ENCODE measurements around the gene BCL7A. TPM values are rescaled to one million over a fixed set of nuclear protein-coding genes. Genes with fewer than 3 reads are reported as not detected.

The BCL7A gene
- total RNA-seq, 4 donors from 2014 or later = 18.3 to 27.2 (median 22.7) TPM

DNA sequence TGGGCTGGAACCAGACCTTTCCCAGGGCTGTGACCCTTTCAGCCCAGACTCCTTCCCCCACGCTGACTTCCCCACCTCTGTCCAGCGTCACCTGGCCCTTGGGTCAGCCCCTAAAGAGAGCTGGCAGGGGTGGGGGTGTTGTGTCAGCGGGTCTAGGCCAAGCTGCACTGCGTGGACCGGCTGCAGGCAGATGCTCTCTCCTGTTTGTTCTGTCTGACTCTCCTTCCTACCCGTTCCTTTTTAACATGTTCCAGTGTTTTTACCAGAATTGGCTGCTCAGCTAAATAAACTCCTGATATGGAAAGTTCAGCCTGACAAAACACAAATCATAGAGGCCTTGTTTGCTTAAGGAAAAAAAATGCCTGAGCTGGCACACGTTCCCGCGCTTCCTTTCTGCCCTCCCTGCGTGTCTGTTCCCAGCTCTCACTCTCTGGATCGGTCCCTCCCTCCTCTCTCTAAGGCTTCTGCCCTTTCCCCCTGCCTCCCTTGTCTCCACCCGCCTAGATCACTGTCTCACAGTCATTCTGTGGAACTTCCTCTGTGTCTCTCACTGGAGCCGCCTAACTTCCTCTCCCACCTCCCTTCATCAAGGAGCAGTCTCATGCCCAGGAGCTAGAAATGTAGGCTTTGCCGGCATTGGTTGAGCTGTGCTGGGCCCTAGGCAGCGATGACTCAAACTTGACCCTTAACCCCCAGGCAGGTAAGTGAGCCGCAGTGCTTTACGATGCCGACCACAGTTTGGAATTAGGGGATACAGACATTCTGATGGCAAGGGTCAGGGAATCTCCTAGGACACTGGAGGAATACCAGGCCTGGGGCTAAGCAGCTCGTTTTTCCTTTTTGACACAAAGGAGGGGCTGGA, 41.4 kb downstream of the BCL7A start:
- no peaks in the 10 kb centered on the region for H3K36me3 ChIP-seq
- DNase-seq = peak; percentile 74 to 77
- WGBS, 2 donors = 18 to 23% methylated on average over 19 of the region's 19 CpGs
- H3K27ac ChIP-seq = peak overlapping the region; percentile 85 to 94 (median 89)
- H3K27me3 ChIP-seq = no peaks in the 10 kb centered on the region
- H3K9me3 ChIP-seq = no peaks in the 10 kb centered on the region
- H3K4me3 ChIP-seq (replicated peaks in 1 of 3) = no peak overlapping the region
- intact Hi-C loops (cut with DNase I) = no loop called here
- TF ChIP-seq, protein P1, sequence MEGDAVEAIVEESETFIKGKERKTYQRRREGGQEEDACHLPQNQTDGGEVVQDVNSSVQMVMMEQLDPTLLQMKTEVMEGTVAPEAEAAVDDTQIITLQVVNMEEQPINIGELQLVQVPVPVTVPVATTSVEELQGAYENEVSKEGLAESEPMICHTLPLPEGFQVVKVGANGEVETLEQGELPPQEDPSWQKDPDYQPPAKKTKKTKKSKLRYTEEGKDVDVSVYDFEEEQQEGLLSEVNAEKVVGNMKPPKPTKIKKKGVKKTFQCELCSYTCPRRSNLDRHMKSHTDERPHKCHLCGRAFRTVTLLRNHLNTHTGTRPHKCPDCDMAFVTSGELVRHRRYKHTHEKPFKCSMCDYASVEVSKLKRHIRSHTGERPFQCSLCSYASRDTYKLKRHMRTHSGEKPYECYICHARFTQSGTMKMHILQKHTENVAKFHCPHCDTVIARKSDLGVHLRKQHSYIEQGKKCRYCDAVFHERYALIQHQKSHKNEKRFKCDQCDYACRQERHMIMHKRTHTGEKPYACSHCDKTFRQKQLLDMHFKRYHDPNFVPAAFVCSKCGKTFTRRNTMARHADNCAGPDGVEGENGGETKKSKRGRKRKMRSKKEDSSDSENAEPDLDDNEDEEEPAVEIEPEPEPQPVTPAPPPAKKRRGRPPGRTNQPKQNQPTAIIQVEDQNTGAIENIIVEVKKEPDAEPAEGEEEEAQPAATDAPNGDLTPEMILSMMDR (IDR thresholded peaks at IDR 0.05) = no peak
- peak in 1 of 2 donors; percentile 41 for TF ChIP-seq POLR2A (IDR thresholded peaks at IDR 0.05)
- H3K4me1 ChIP-seq = peaks cover 55 to 63% of the 10 kb centered on the region in 2 donors

DNA sequence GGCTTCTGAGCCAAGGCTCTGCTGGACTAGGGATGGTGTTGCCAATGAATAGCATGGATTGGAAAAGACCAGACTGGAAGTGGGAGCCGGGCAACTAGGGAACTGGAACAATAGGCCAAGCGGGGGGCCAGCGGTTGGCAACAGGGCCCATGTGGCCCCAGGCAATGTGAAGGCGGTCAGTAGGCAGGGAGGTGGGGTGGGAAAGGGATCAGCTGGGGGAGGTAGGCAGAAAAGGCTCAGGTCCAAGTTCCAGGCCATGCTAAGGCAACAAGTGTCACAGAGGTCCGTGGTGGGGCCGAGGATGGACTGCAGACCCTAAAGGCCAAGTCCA, 42.0 kb downstream of the BCL7A start:
- no peak for DNase-seq
- Histone ChIP-seq H3K27me3 (no peaks in the 10 kb centered on the region), H3K27ac (peak overlapping the region; percentile 77 to 94 (median 85)), H3K36me3 (no peaks in the 10 kb centered on the region), H3K4me3 (replicated peaks in 1 of 3) (no peak overlapping the region), H3K4me1 (peaks cover 59 to 69% of the 10 kb centered on the region in 2 donors), H3K9me3 (no peaks in the 10 kb centered on the region)
- TF ChIP-seq, protein P1 (IDR thresholded peaks at IDR 0.05) = no peak
- no peak for TF ChIP-seq POLR2A (IDR thresholded peaks at IDR 0.05)
- intact Hi-C loops (cut with DNase I) = no loop called here
- 72 to 76% methylated on average over 6 of the region's 6 CpGs for WGBS, 2 donors

DNA sequence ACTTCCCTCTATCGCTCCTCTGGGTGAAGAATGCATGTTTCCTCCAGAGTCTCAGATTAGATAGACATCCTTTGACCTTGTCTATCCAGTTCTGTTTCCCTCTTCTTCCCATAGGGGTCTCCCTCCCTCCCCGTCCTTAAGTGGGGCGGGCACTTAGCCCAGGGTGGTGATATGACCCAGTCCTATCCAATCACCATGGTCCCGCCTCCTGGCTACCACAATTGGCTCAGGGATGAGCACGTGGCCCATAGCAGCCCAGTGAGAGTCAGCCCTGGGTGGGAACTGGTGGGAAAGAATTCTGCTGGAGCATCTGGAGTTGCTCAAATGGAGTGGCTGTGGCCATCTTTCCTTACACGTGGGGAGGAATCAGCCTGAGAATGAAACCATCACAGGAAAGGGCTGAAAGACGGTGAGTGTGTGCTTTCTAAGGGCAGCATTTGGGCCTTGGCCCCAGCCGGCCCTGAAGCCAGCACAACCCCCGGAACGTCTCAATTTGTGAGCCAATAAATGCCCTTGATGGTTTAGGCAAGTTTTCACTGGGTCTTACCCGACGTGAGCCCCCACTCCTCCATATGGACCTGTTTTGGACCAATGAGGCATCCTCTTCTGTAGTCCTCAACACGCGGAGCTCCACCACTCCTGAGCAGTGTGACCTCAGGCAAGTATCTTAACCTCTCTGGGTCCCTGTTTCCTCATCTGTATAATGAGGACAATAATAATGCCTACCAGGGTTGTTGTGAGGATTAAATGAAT, 42.5 kb downstream of the BCL7A start:
- peak overlapping the region in 1 of 3 donors; percentile 0 for H3K4me3 ChIP-seq (replicated peaks in 1 of 3)

DNA sequence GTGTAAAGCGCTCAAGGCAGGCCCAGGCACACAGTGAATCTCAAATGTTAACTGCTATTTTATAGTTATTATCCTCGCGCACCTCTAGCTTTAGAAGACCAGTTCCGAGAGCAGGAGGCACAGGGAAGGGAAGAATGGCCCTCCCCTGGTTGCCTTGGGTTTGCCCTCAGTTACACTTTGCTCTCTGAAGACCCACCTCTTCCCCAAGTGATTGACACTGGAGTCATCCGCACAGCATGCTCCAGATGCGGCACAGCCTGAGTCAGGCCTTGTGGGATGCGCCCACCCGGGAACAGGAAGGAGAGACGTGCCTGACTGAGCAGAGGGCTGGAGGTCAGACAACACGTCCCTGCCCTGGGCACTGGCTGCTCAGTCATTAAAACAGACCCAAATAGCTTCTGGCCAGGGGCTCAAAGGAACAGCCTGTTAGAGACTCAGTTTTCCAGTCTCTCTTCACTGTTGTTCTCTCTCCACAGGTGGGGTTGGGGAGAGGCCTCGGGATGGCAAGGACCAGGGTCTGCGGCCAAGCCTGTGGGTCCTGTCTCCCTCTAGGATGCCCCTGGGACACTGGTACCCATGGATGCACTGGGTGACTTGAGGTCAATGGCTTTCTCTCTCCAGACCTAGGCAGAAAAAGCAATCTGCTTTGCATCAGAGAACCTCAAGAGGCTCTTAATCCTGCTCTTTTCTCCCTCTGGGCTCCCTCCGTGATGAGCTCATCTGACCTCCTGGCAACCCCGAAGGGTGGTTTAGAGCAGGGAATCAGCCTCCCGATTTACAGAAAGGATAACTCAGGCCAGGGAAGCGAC, 43.3 kb downstream of the BCL7A start:
- Histone ChIP-seq H3K27me3 (no peaks in the 10 kb centered on the region), H3K27ac (peak overlapping the region; percentile 77 to 94 (median 85)), H3K9me3 (no peaks in the 10 kb centered on the region), H3K4me1 (peaks cover 59 to 73% of the 10 kb centered on the region in 2 donors), H3K4me3 (replicated peaks in 1 of 3) (peak overlapping the region in 1 of 3 donors; percentile 0), H3K36me3 (no peaks in the 10 kb centered on the region)
- TF ChIP-seq, protein P1 (IDR thresholded peaks at IDR 0.05) = no peak
- no peak for TF ChIP-seq POLR2A (IDR thresholded peaks at IDR 0.05)
- WGBS, 2 donors = 40 to 48% methylated on average over 10 to 14 of the region's 16 CpGs
- DNase-seq = peak; percentile 86 to 87
- intact Hi-C loops (cut with DNase I) = no loop called here

More for the DNA sequence above, 42.5 kb downstream of the BCL7A start:
- DNase-seq = peak; percentile 62 to 72
- peak overlapping the region; percentile 77 to 94 (median 85) for H3K27ac ChIP-seq
- intact Hi-C loops (cut with DNase I) = no loop called here
- H3K4me1 ChIP-seq = peaks cover 59 to 73% of the 10 kb centered on the region in 2 donors
- TF ChIP-seq, protein P1 (IDR thresholded peaks at IDR 0.05) = peak in 1 of 6 experiments; percentile 20
- peak in 1 of 2 donors; percentile 19 for TF ChIP-seq POLR2A (IDR thresholded peaks at IDR 0.05)
- H3K36me3 ChIP-seq = no peaks in the 10 kb centered on the region
- H3K9me3 ChIP-seq = no peaks in the 10 kb centered on the region
- no peaks in the 10 kb centered on the region for H3K27me3 ChIP-seq
- 72 to 74% methylated on average over 14 of the region's 14 CpGs for WGBS, 2 donors
